Measurements from ENCODE around the gene HNRNPM.
A peak's percentile ranks its signal among the peaks of the same experiment; 100 is the strongest.

DNA sequence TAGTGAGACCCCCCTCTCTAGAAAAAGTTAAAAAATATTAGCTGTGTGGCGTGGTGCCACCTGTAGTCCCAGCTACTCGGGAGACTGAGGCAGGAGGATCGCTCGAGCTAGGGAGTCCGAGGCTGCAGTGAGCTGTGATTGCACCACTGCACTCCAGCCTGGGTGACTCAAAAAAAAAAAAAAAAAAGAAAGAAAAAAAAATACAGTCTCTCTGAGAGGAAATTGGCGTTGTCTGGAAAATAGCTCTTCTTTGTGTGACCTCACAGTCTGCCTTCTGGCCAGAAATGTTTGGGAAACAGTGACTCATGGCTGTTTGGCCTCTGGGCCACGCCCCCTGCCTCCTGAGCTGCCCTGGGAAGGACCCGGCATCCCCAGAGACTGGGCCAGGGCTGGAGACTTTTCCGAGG is 21.0 kb upstream of the HNRNPM start:
- TF ChIP-seq CTCF (IDR thresholded peaks at IDR 0.05 in 4 of 5, conservative IDR thresholded peaks at IDR 0.05 in 1 of 5) (no peak), POLR2A (IDR thresholded peaks at IDR 0.05) (peak in 1 of 2 donors; percentile 30)
